Activated effector memory CD4-positive, alpha-beta T cell treated with anti-CD3 and anti-CD28 coated beads, Interleukin-2, amount 50 U/mL, for 16 hours (primary cell): ENCODE measurements around the gene SUN1.
A peak's percentile ranks its signal among the peaks of the same experiment; 100 is the strongest.
"Not testable (repeated sequence)": the region's sequence is repeated elsewhere in the genome, so short reads cannot be mapped to it uniquely, and the experiment has no call there.

Experiments used
- DNase-seq: peaks from one replicate; pipeline ENCODE4 v3.0.0-alpha.2; 2020

Gene SUN1

DNA sequence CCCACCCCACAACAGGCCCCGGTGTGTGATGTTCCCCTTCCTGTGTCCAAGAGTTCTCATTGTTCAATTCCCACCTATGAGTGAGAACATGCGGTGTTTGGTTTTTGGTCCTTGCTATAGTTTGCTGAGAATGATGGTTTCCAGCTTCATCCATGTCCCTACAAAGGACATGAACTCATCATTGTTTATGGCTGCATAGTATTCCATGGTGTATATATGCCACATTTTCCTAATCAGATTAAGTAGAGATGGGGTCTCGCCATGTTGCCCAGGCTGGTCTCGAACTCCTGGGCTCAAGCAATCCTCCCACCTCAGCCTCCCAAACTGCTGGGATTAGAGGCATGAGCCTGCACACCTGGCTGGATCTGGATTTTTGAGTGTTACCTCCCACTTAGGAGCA, 28.5 kb upstream of the SUN1 start:
- DNase-seq: not testable (repeated sequence)

DNA sequence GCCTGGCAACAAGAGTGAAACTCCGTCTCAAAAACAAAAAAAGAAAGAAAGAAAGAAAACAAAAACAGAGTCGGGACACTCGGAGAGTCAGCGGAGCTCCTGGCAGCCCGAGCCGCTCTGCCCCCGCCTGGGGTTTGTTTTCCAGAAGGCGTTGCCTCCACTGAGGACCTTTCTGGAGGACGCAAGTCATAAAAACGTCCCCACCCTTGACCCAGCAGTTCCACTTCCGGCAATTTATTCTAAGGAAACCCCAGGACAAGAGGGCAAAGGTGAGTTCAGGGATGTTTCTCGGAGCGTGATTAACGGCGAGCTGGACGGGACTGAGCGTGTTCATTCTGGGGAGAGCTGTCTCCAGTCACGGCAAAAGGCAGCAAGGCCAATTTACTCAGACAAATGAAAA, 27.0 kb upstream of the SUN1 start:
- DNase-seq: no peak

DNA sequence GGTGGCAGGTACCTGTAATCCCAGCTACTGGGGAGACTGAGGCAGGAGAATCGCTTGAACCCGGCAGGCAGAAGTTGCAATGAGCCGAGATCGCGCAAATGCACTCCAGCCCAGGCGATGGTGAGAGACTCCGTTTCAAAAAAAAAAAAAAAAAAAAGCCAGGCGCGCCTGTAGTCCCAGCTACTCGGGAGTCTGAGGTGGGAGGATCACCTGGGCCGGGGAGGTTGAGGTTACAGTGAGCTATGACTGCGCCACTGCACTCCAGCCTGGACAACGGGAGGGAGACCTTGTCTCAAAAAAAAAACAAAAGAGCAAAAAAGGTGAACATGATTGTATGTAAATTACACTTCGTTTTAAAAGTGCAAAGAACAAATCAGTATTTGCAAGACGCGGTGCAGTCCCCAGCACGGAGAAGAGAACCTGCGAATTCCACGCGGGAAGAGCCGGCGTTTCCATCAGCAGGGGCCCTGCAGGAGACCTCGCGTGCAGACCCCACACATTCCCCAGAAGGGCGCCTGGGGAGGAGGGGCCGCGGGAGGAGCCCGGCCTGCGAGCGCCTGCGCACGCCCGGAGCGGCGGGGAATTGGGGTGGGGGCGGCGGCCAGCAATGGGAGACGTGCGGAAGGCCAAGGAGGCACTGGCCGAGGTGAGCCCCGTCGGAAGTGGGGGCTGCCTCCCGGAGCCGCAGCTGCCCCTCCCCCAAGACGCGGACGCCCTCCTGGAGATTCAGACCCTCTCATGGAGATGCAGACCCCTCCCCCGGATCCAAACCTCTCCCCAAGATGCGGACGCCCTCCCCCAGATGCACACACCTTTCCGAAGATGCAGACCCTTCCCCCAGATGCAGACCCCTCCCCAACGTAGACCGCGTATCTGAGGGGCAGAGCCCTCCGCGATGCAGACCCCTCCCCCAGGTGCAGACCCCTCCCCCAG, 16.7 kb upstream of the SUN1 start:
- DNase-seq: peak; percentile 73

GRCh38 chr7:816300-816750, 16.0 kb upstream of the SUN1 start:
- DNase-seq: peak; percentile 99

GRCh38 chr7:816751-817671, 15.3 kb upstream of the SUN1 start:
- peak; percentile 81 for DNase-seq

GRCh38 chr7:818031-818699, 14.1 kb upstream of the SUN1 start:
- DNase-seq: no peak

DNA sequence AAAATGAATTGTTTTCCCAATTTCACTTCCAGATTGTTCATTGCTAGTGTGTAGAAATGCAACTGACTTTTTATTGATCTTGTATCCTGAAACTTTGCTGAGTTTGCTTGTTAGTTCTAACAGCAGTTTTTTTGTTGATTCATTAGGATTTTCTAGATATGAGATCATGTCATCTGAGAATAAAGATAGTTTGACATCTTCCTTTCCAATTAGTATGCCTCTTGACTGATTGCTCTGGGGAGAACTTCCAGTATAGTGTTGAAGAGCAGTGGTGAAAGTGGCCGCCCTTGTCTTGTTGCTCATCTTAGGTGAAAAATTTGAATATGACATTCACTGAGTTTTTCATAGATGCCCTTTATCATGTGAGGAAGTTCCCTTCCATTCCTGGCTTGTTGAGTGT, 11.9 kb upstream of the SUN1 start:
- no peak for DNase-seq

GRCh38 chr7:821688-822087, 10.6 kb upstream of the SUN1 start:
- DNase-seq: no peak

- no peak for DNase-seq
These were observed 9.5 kb upstream of the SUN1 start for GRCh38 chr7:822692-823276.

GRCh38 chr7:823649-824048, 8.6 kb upstream of the SUN1 start:
- DNase-seq: no peak

- no peak for DNase-seq
These were observed 8.2 kb upstream of the SUN1 start for GRCh38 chr7:824081-824480.

DNA sequence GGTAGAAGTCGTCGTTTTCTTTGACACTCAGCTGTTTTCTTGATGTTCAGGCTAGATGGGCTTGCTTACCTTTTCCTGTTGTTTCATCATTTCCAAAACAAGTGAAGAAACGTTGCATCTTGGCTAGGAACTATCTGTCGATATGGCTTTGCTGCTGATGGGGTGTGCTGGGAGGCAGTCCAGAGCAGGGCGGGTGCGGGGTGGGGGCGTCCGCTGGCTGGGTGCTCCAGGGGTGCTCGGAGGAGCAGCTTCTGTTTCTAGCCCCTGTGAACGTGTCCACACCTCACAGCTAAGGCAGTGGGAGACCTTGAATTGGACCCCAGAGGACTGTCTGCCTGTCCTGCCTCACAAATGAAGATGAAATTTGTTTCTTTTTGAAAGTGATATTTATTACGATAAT, 7.6 kb upstream of the SUN1 start:
- no peak for DNase-seq

GRCh38 chr7:825386-825785, 6.9 kb upstream of the SUN1 start:
- DNase-seq: no peak

DNA sequence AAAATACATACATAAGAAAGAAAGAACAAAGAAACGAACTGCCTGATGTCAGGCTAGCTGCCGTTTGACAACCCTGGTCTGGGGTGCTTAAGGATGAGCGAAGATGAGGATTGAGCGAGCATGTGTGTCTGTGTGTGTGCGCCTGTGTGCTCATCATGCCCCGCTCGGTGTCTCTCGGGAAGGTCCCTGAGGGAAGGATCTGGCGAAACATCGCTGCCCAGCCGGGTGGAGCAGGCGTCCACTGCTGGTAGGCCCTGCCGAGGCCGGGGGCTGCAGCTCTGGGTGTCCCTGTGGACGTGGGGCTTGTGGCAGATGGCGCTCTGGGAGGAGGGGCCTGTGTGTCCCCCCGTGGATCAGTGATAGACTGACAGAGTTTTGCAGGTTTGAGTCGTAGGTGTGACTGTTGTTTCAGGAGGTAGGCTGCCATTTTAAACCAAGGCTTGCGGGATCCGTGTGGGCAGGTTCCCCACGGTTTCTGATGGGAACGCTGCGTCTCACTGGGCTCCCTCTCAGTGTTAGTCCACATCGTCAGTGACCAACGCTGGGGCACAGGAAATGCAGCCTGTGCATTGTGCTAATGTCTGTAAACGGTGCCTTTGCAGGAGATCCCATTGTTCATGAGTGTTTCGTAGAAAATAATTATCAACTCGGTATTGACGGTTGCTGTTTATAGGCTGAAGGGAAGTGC, 5.9 kb upstream of the SUN1 start:
- DNase-seq: no peak

GRCh38 chr7:828793-829561, 3.3 kb upstream of the SUN1 start:
- DNase-seq: no peak

DNA sequence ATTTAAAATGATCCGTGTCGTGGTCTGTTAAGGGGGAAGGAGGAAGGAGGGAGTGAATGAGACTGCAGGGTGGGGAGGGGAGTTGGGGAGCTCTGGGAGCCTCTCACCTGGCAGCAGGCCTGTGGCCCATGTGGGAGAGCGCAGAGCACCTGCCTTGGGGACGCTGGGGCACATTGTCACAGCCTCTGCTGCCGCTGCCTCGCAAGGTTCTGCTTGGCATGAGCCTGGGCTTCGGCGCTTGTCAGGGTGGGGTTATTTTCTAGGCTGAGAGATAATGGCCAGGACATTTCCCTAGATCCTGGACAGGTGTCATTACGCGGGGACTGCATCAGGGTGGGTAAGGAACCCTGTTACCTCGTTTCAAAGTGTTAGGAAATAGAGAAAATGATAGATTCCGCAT, 2.2 kb upstream of the SUN1 start:
- no peak for DNase-seq

GRCh38 chr7:831596-832166, 595 bp upstream of the SUN1 start:
- no peak for DNase-seq

DNA sequence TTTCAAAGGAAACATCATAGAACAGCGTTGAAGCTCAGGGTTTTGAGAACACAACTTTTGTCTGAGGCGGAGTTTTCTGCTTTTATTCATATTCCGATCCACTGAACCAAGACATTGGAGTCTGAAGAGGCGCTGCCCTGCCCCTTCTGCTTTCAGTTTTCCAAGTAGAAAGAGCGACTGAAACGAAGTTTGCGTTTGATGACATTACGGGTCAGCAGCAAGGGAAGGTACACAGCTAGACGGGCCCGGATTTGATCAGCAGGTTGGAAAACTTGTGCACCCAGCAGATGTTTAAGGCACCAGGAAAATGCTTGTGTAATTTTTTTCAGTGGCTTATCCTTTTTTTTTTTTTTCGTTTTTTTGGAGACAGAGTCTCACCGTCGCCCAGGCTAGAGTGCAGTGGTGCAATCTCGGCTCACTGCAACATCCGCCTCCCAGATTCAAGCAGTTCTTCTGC, 720 bp downstream of the SUN1 start:
- DNase-seq: no peak

- DNase-seq: no peak
These were observed 1.5 kb downstream of the SUN1 start for GRCh38 chr7:833601-834258.

DNA sequence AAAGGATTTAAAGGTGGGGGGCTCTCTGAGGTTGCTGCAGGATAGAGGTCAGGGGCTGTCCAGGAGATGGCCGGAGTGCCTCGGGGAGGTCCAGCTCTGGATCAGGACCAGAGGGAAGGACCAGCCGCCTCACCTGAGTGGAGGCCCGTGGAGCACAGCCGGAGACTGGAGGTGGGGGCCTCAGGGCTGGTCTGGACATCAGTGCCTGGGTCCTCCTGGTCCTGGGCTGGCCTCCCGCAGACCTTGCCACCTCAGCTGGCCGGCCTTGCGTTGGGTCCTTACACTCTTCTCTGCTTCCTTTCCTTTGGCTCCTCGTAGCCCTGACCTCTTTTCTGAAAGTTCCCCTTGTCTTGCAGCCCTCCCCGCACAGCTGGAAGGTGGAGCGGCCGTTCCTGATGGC, 2.0 kb downstream of the SUN1 start:
- no peak for DNase-seq
